Measurements from ENCODE around the gene NDEL1.

Gene NDEL1

DNA sequence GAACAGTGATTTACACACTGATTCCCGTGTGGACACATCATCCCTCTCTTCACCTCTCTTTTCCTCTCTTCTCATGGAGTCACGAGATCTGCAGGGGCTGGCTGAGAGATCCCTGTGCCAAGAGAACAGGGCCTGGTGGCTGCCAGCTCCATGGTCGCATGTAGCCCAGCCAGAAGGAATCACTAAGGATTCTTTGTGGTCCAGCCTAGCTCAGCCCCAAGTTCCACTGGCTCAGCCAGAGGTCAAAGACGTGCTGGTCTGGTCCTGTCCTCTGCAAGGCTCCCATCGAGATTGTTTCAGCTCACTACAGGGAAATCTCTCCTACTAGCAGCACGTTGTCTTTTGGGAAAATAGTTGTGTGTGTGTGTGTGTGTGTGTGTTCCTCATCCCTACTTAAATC lies 66.4 kb downstream of the NDEL1 start:
- no peak for DNase-seq

DNA sequence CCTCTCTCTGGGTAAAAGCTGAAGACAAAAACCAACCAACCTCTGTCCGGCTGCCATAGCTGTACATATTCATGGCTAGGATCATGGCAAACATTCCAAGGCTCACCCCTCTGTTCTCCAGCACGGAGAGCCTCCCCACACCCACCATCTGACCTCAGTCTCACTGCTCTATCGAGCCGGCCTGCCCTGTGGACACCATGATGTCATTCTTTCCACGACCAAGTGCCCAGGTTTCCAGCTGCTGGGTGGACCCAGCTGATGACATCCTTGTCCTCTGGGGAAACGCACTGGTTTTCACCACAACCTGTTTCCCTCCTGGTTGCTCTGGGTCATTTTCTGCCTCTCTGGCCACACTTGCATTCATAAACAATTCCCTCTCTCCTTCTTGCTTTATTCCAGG lies 67.7 kb downstream of the NDEL1 start:
- no peak for DNase-seq

GRCh38 chr17:8503807-8504206 lies 68.1 kb downstream of the NDEL1 start:
- DNase-seq = no peak

DNA sequence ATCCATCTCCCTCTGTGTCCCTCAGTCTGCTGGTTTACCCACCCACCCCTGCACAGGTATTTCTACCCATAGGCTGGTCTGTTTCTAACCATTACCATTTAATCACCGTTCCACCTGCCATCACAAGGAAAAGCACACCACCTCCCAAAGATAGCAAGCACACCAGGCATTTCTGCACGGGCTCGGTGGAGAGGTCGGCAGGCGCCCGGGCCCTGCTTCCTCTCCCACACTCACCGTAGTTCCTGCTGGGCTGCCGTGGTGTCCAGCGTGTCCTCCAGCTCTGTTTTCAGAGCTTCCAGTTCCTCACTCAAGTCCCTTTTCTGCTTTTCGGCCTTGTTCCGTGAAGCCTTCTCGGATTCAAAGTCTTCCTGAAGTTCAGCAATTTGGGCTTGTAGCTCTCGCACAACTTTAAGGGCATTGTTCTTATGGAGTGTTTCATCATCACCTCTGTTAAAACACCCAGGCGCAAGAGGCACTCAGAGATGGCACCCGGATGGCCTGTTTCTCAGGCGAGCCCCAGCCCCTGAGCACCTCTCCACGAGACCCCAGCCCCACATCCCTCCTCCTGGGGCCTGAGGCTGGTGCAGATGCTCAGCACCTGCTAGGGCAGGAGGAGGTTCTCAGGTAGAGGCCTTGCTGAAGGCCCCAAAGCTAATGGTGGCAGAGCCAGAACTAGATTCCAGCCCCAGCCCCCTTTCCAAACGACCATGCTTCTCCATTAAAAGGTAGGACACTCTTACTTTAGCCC lies 69.0 kb downstream of the NDEL1 start:
- no peak for DNase-seq

DNA sequence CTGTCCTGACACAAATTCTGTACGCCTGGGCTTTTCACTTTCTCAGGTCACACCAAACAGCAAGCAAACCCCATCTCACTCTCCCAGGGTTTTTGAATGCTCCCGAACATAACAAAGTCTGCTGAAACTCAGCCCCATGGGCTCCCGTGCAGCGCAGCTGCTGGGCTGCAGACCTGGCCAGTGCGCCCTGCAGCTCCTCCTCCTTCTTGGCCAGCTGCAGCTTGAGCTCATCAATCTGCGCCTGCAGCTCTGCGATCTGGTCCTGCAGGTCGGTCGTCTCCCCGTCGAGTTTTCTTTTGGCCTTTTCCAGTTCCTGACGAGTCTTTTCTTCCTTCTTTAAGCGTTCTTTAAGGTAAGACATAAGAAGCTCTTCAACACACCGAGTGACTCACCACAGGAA lies 70.5 kb downstream of the NDEL1 start:
- no peak for DNase-seq

DNA sequence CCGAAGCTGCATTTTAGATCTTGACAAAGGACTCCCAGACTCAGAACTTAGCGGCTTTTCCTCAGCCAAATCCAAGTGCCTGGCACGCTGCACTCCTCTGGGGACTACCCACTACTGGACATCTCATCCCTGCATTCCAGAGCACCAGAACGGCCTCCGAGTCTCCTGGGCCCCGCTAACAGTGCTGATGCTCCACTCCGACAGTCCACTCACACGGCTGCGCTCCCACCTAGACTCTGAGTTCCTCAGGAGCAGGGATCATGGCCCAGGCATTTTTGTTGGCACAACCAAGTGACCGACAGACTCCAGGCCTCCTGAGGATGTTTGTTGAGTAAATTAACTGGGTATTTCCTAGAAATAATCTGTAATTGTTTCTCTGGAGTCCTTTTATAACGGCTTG lies 79.1 kb downstream of the NDEL1 start:
- no peak for DNase-seq

Measured in anterior cingulate cortex (tissue), 58 donors.